NCI-H2029 (cell line): ENCODE measurements around the gene ZNF165.
A peak's percentile ranks its signal among the peaks of the same experiment; 100 is the strongest.
"Not testable (repeated sequence)": the region's sequence is repeated elsewhere in the genome, so short reads cannot be mapped to it uniquely, and the experiment has no call there.

Experiments
- DNase-seq: peaks from one replicate; lab custom pipeline; 2025; lab: John Stamatoyannopoulos, UW

ZNF165 gene

DNA sequence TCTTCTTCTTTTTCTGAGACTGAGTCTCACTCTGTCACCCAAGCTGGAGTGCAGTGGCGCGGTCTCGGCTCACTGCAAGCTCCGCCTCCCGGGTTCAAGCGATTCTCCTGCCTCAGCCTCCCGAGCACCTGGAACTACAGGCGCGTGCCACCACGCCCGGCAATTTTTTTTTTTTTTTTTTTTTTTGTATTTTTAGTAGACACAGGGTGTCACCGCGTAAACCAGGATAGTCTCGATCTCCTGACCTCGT lies at the start of gene ZNF165:
Gene ZNF165 (plus strand): TSS at position 188 of the 250 bp plus-strand sequence. CDS start 4,913 bp downstream, outside the sequence.
- DNase-seq: not testable (repeated sequence)

DNA sequence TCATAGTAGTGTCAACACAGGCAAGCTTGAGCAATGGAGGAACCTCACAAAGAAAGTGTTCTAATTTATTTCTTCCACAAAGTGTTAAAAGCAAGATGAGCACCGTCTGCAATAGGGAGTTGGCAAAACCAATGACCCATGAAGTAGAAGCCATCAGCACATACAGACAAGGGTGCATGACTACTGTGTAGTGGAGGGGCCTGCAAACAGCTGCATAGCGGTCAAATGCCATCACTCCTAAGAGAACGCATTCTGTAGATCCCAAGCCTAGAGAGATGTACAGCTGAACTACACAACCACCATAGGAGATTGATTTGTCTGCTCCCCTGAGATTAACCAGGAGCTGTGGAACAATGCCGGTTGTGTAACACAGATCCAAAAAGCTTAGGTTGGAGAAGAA lies 26.8 kb upstream of the ZNF165 start:
- DNase-seq: no peak

GRCh38 chr6:28060405-28060804 lies 20.0 kb upstream of the ZNF165 start:
- no peak for DNase-seq

DNA sequence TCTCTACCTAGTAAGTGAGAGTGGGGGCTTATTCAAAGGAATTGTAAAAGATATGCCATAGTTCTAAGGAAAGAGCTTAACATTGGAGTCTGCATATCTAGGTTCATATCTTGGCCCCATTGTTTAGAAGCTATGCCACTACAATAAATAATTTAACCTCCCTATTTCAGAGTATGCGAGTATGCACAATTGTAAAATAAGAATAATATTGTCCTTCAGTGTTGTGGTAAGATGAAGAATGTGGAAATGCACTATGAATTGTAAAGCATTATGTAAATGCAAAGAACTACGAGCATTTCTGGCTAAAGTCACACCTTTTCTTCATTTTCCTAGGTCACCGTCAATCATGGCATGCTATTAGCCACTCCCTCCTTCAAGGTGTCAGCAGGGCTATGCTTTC lies 16.1 kb upstream of the ZNF165 start:
- DNase-seq: no peak

DNA sequence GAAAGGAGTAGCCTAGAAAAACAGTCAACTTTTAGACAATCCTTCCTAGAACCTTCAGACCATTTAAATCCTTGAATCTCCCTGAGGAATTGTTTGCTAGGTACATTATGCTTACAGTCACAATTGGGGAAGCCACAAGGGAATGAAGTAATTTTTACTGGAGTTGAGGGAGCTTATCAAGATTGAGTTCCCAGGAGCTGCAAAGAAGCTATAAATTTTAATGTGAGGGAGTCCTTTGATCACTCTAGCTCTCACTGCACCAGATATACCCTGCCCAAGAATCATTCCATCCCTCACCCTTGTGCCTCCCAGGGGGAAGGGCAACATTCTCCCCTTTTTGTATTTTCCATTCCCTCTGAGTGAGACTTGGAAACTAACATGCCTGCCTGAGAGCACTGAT lies 12.3 kb upstream of the ZNF165 start:
- DNase-seq: no peak

GRCh38 chr6:28070968-28071367 lies 9.4 kb upstream of the ZNF165 start:
- not testable (repeated sequence) for DNase-seq

DNA sequence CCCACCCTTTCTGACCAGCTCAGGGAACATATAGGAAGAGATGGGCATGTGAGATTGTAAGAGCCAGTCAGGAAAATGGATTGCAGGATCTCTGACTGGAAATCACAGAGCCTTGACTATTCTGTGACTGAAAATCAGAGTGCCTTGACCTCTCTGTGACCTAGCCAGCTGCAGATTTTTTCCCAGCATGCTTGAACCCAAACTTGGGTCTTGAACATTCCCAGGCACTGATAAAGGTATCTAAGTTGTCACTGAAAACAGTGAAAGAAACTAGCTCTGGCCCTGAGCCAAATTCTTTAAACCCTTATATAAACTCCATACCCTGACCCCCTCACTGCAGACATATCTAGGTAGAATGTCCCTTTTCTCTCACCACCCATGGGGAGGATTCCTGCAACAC lies 2.3 kb upstream of the ZNF165 start:
- DNase-seq: no peak

- DNase-seq: no peak
These were observed 1.5 kb upstream of the ZNF165 start for GRCh38 chr6:28078836-28079235.

DNA sequence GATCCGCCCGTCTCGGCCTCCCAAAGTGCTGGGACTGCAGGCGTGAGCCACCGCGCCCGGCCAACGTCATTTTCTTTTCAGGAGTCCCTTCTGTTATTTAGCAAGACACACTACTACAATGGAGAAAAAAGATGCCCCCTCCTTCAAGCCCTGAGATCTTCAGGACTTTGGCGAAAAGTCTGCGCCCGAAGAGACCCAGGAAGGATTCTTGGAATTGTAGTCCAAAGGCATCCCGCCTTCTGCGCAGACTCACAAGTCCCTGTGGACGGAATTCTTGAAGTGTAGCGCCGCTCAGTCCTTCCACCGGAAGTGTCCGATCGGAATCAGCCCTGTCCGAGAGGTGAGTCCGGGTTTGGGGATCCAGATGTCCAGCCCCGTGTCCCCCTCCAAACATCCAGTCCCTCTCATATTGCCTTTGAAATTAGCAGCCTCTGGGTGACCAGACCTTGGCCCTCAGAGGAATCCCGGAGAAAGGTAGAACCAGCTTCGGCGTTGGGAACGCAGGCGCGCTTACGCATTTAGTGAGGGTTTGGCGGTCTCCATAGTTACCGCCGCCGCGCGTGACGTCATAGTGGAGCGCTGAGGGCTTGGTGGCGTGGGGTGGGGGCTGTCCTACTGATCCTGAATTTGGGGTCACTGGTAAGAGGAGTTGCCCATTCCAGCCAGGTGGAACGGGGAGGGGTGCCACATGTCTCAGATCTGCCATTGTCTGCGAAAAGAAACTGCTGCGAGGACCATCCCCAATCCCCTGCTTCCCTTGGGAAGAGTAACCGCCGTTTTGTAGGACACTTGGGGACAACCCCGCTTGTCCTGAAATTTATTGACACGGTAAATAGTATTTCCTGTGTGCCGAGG lies 490 bp downstream of the ZNF165 start:
- DNase-seq: peak; percentile 93

DNA sequence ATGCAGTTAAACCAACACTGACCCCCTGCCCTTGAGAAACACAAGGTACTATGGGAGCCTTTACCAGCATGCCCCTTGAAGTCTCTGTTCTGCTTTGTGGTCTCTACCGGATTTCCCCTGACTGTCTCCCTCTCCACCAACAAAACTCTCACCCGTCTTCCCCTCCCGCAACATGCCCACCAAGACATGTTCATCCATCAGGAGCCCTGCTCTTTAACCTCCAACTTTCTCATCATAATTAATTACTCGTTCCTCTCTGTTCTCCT lies 1.1 kb downstream of the ZNF165 start:
- DNase-seq: no peak

GRCh38 chr6:28082939-28083338 lies 2.6 kb downstream of the ZNF165 start:
- DNase-seq: no peak

DNA sequence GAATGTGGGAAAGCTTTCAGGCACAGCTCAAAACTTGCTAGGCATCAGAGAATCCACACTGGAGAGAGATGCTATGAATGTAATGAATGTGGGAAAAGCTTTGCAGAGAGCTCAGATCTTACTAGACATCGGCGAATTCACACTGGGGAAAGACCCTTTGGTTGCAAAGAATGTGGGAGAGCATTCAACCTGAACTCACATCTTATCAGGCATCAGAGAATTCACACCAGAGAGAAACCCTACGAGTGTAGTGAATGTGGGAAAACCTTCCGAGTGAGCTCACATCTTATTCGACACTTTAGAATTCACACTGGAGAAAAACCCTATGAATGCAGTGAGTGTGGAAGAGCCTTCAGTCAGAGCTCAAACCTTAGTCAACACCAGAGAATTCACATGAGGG lies 8.7 kb downstream of the ZNF165 start:
- DNase-seq: no peak

GRCh38 chr6:28090917-28091586 lies 10.7 kb downstream of the ZNF165 start:
- DNase-seq: no peak

- not testable (repeated sequence) for DNase-seq
These were observed 21.9 kb downstream of the ZNF165 start for GRCh38 chr6:28102222-28102621.

DNA sequence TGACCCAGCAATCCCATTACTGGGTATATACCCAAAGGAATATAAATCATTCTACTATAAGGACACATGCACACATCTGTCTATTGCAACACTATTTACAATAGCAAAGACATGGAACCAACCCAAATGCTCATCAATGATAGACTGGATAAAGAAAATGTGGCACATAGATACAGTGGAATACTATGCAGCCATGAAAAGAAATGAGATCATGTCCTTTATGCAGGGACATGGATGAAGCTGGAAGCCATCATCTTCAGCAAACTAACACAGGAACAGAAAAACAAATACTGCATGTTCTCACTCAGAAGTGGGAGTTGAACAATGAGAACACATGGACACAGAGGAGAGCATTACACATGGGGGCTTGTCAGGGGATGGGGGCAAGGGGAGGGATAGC lies 22.3 kb downstream of the ZNF165 start:
- not testable (repeated sequence) for DNase-seq

GRCh38 chr6:28104392-28105244 lies 24.2 kb downstream of the ZNF165 start:
- DNase-seq: peak; percentile 51

DNA sequence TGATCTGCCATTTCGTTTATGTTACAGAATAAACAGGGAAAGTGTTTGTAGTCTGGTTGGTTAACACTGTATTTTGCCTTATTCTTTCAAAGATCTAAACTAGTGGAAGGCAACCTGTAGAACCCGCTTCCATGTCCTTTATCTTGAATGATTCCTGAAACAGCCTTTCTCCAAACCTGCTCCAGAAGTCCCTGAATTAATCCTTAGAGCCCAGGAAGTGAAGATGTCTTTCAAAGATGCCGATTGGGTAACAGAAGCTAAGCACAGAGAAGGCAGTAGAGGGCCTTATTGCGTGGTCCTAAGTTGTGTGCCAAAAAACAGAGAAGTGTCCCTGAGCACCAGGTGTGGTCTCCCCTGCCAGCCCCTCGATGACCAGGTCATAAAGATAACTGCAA lies 24.9 kb downstream of the ZNF165 start:
- DNase-seq: no peak

DNA sequence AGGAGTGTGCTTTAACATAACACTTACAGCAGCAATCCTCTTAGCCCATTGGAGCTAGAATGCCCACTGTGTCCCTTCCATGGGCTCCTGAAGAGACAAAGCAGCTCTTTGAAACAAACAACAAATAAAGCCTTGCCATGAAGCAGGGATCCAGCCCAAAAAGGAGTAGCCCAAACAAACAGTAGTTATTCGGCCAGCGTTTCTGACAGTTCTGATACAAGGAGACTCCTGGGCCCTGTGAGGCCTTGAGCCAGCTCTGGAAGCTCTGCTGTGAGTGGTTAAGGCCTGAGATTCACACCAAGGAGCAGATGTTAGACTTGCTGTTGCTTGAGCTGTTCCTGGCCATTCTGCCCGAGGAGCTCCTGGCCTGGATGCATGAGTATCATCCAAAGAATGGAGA lies 27.1 kb downstream of the ZNF165 start:
- DNase-seq: no peak

DNA sequence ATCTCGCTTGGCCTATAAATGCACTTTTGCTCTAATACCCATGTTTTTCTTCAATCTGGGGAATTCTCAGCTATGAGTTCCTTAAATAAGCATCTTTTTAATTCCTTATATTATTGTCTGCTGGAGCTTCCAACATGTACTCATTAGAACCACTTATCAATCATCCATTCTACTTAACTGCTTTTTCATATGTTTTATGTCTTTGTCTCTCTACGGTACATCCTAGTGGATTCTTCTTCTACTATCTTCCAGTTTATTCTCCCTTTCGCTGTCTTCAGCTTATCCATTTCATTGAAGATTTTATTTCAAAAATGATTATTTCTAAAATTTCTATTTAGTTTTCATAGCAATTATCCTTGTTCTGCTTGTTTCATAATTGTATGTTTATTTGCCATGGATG lies 31.6 kb downstream of the ZNF165 start:
- DNase-seq: no peak

DNA sequence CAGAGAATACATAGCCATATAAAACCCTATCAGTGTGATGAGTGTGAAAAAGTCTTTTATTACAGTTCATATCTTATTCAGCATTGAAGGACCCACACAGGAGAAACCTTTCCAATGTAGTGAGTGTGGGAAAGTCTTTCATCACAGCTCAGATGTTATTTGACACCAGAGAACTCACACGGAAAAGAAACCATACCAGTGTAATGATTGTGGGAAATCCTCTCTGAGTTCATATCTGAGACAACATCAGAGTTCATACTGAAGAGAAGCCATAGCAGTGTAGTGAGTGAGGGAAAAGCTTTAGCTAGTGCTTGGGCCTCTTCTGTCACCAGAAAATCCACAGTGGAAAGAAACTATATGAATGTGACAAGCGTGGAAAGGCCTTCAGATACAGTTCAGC lies 35.4 kb downstream of the ZNF165 start:
- DNase-seq: no peak

DNA sequence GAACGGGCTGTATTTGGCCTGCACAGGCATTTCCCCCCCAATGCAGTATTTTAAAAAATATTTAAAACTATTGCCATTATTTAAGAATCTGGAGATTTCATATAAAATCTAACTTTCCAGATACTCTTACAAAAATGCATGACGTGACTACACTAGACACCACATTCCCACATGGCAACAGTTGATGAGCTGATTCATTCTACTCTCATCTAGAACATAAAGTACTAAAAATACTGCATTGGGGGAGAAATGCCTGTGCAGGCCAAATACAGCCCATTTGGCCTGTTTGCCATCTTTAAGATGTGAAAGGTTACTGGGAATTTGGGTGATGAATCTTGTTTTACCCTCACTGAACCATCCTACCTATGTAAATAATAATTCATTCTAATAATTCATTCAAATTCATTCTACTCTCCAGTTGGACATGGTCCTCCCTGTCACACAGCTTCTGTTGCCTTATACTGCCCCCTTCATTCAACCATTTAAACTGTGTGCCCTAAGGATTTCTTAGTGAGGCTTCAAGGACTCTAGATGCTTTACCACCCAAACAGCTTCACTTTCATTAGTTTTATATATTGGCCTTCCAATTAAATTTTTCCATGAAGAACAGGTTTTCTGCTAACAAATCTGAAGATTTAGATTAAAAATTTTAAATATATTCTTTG lies 37.1 kb downstream of the ZNF165 start:
- DNase-seq: no peak

DNA sequence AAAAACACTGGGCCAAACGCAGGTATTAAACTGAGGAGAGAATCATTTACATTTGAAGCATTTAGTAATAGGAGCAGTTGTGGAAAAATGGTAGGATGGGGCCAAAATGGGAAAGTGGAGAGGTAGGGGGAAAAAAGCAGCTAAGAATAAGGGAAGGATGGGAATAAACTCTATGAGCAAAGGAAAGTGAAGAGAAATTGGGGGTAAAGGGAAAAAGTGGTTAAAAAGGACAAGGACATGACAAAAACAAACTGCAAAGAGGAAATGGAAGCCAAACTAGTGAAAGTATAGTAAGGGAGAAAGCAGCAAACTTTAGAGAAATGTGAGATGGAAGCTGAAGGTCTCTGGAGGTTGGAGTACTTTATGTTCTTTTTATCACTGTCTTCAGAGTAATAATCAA lies 37.8 kb downstream of the ZNF165 start:
- DNase-seq: no peak

DNA sequence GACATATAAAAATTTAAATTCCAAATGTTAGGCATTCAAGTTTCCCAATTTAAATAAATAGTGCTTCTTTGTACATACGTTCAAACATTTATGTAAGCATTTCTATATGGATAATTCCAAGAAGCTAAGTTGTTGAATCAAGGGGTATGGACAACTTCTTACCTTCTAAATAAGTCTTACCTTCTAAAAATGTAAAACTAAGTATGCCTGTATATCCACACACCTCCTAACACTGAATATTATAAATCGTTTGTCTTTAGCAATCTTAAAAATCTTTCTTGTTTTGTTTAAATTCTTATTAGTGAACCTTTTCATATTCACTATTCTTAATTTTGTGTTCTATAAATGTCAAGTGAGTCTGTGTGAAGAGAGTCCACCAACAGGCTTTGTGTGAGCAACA lies 41.5 kb downstream of the ZNF165 start:
- DNase-seq: no peak
